GM19467 (cell line): ENCODE measurements around the gene MUL1.
"Not testable (repeated sequence)": the region's sequence is repeated elsewhere in the genome, so short reads cannot be mapped to it uniquely, and the experiment has no call there.

Source experiments
- ATAC-seq: cut with Tn5 transposase; IDR thresholded peaks from one replicate; pipeline ENCODE4 v1.9.1; 2021; ENCODE audit warnings: mild to moderate bottlenecking, moderate library complexity; ENCODE audit not compliant: unreplicated experiment

MUL1 gene

DNA sequence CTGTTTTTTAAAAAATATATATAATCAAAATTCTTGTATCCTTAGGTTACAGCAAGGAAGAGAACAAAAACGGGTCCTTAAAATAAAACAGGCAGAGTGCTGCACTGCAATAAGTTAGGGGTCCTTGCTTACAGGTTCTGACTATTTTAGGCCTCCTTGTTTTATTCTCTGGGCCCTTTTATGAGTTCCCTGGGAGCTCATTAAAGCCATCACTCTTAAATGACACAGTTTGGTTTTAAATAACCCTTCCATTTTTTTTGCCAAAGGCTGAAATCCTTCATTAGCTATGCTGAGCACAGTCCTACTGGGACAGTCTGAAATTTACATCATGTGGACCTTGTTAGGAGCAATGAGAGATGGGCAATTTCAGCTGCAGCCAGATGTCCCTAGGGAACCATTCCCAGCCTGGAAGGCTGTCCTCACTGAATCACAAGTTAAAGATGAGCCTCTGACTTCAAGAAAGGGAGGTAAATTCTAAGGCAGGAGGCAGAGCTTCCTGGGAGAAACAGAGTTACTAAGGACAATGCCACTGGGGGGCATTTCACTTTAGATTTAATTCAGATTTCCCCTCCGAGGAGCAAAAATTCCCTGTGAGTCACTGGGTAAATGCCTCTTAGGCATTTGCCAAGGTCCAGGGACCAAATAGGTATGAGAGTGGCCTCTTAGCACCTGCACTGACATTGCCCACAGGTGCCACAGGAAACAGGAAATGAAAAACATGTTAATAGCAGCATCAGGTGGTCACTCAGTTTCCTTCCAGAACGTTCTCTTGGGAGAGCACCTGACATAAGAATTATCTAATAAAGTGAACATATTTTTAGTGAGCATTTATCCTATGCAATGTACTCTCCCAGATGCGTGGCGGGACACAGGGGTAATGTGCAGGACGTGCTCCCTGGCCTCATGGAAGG, 3.8 kb upstream of the MUL1 start:
- ATAC-seq, result no peak

DNA sequence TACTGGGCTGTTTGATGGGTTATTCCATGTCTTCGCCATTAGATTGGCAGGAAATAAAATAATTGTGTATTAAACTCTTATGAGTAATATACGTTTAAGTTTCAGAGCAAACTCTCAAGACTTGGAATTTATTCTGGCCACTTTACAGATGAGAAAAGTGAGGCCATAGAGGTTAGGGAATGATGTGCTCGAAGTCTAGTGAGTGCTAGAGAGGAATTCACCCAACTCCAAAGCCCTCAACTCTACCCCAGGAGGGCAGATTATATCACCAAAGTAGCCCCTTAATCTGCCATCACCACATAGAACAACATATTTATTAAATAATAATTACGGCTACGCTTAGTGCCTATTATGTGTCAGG, 440 bp upstream of the MUL1 start:
- no peak for ATAC-seq

- ATAC-seq, result peak; percentile 9
Measured at GRCh38 chr1:20507248-20507563, 745 bp downstream of the MUL1 start.

GRCh38 chr1:20505488-20505887, 2.5 kb downstream of the MUL1 start:
- no peak for ATAC-seq

DNA sequence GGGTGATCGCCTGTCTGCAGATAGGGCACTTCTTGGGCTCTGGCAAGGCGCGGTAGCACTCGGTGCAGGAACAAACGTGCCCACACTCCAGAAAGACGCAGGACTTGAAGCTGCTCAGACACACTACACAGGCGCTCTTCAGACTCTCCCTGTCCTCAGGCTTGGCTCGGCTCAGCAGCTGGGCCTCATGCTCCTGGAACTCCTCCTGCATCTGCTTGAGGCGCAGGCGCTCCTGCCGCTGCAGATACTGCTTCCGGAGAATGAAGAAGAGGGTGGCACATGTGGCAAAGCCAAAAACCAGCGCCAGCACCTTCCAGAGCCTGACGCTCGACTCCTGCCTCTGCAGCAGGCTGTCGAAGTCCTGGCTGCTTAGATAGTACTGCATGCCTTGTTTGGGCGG, 7.2 kb downstream of the MUL1 start:
- no peak for ATAC-seq

DNA sequence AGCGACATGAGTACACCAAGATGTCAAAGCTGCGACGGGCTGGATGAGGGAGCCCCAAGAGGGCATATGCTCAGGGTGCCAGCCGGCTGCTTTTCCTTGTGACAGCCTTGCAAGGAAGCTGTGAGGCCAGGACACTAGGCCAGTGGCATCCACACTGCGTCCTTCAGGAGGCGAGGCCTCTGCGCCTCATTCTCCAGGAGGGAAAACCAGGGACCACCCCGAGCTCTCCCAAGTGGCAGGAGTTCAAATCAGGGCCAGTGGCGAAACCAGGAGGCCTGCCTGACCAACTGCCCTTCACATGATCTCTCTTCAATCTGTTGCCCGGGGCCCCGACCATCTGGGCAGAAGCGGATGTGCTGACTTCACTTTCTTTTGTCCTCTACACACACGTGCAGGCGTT, 8.2 kb downstream of the MUL1 start:
- no peak for ATAC-seq

- no peak for ATAC-seq
Measured at GRCh38 chr1:20499105-20499504, 8.8 kb downstream of the MUL1 start.

DNA sequence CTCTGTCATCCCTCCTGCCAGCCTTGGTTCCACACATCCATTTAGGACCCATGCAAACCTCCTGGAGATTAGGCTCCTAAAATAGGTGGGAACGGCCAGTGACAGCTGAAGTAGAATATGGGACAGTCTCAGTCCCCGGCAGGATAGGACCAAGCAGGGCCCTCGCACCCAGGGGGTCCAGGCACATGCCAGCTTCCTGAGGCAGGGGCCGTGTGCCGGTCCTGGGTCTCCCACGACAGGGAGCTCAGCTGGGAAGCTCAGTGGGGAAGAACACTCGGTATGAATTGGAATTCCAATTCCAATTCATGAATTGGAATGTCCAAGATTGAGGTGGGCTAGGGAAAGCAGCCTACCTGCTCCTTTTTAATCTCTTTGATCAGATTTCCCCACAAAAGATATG, 9.8 kb downstream of the MUL1 start:
- ATAC-seq, result no peak

- ATAC-seq, result no peak
Measured at GRCh38 chr1:20497506-20497905, 10.4 kb downstream of the MUL1 start.

- ATAC-seq, result not testable (repeated sequence)
Measured at GRCh38 chr1:20496725-20497383, 11.1 kb downstream of the MUL1 start.

- ATAC-seq, result no peak
Measured at GRCh38 chr1:20496241-20496661, 11.7 kb downstream of the MUL1 start.

- no peak for ATAC-seq
Measured at GRCh38 chr1:20495661-20496060, 12.3 kb downstream of the MUL1 start.

DNA sequence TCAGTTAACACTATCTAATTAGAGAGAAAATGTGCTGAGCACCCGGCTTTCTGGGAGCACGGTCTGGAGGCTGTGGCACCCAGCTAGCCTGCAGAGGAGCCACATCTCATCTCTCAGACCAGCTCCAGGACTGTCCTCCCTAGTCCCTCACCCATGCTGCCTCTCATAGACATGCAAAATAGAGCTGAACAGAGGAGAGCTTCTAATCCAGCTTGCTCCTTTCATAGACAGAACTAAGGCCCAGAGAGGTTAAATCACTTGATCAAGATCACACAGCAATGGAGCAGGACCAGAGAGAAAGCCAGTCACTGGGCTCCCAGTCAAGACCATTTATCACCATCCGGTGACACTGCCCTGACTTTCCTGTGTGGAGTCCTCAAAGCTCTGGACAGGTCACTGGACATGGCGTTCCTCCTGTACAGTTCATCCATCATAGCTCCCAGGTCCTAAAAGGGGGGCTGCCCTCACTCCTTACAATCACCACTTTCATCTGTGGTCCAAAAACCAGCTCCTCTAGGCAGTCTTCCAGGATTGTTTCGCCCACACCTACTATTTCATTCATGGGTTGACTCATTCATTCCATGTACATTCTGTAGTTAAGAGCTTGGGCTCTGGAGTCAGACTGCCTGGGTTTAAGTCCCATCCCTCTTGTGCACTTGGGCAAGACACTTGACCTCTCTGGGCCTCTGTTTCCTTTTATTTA, 13.2 kb downstream of the MUL1 start:
- ATAC-seq, result no peak

DNA sequence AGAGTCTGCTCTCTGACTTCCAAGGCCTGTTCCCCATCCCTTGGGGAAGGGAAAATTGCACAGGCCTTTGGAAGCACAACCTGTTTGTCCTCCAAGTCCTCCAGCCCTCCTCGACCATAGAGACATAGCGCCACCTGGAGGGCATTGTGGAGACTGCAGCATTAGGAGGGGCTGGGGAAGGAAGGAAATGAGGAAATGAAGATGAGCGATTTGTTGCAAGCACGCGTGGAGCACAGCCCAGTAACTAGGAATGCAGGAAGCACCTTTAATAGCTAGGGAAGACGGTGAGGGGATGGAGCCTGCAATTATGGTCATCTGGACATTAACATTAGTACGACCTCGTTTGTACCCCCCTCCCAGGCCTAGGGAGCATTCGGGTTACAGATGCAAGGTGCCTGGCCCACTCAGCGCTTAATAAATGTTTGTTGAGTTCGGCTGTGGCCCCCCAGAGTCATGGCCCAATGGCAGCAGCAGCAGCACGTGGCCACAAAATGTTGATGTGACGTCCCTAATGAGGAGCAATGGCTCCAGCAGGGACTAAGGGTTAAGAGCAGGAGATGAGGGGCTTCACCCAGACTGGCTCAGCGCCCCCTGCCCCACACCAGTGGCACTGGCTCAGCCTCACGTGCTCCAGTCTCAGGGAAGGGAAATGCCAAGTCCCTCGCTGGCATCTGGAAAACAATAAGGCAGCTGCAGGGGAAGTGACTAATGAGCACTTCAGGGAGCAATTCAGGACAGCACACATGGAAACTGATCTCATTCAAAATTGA, 13.9 kb downstream of the MUL1 start:
- no peak for ATAC-seq

DNA sequence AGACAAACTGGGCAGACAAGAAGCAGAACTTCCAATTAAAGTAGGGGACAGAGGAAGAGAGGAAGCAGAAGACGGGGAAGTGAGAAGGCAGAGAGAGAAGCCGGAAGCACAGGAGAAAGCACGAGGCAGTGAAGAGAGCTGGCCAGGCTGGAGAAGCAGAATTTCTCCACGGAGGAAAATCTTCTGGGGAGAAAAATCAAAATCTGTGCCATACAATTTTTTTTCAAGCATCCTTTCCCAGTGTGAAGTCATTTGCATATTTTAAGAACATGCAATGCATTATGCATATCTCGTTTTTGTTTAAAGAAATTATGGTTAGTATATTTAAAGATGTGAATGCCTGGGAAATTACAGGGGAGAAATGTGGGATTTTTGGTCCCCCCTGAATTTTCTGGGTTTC, 14.6 kb downstream of the MUL1 start:
- ATAC-seq, result no peak

DNA sequence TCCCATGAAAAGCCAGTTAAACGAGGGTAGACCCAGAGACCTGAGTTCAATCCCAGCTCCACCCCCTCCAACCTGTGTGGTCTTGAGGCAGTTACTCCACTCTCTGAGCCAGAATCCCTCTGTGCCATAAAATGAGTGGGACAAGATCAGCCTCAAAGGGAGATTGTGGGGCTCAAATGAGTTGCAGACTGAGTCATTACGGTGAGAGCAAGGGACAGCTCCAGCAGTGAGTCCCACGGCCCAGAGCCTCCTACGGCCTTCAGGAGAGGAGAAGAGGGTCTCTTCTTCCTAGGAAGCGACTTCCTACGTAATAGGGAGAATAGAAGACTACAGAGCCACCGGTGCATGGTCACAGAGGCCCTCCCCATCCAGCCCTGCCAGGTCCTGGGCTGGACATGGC, 15.2 kb downstream of the MUL1 start:
- no peak for ATAC-seq

DNA sequence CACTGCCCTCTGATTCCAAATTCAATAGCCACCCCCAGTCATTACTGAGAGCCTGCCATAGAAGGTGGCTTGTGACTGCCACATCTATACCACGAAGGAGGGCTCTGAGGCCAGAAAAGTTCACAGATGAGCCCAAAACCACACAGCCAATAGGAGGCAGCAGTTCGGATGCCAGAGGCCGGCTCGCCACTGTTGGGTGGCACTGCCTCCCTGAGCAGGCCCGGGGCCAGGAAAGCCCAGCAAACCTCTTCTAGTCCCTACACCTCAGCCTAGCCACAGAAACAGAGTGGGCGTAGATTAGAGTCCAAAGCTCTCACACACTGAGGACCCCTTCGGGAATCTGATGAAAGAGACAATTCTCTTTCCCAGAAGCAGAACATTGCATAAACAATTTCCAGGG, 16.1 kb downstream of the MUL1 start:
- no peak for ATAC-seq

- ATAC-seq, result no peak
Measured at GRCh38 chr1:20491178-20491577, 16.8 kb downstream of the MUL1 start.

- no peak for ATAC-seq
Measured at GRCh38 chr1:20487236-20487590, 20.7 kb downstream of the MUL1 start.

- ATAC-seq, result no peak
Measured at GRCh38 chr1:20486457-20487235, 21.3 kb downstream of the MUL1 start.
